Measurements from ENCODE around the gene USP37.
A peak's percentile ranks its signal among the peaks of the same experiment; 100 is the strongest.

Gene USP37

DNA sequence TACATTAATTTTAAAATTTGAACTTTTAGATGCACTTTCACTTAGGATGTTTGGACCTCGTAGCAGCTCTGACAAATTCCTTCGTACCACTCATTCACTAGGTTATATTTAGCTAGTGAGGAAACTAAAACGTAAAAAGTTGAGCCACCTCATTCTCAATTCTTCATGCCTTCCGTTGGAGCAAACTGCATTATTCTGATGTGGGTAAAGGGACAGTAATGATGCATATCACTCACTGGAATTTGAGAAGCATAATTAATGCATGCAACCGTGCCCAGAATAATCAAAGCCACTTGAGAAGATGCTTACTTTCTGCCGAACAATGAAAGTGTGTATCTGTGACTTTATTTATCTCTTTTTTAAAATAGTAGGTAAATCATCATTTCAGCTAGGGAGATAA lies 2.7 kb upstream of the USP37 start (continued):
- TF ChIP-seq CREB5 (CRISPR knock-in tag; IDR thresholded peaks at IDR 0.05; ENCODE audit: low read depth) = no peak

GRCh38 chr2:218569661-218570500 lies 1.7 kb upstream of the USP37 start:
- peak; percentile 25 for ATAC-seq
- no peak for TF ChIP-seq GLIS3 (CRISPR knock-in tag; IDR thresholded peaks at IDR 0.05)
- no peak for TF ChIP-seq ZFP30 (CRISPR knock-in tag; IDR thresholded peaks at IDR 0.05)
- TF ChIP-seq ISL1 (CRISPR knock-in tag; IDR thresholded peaks at IDR 0.05) = no peak
- TF ChIP-seq CSDC2 (CRISPR knock-in tag; IDR thresholded peaks at IDR 0.05) = no peak
- TF ChIP-seq CREB5 (CRISPR knock-in tag; IDR thresholded peaks at IDR 0.05; ENCODE audit: low read depth) = no peak
- no peak for TF ChIP-seq PPARA (CRISPR knock-in tag; IDR thresholded peaks at IDR 0.05; ENCODE audit: borderline replicate concordance)

- no peak for TF ChIP-seq CREB5 (CRISPR knock-in tag; IDR thresholded peaks at IDR 0.05; ENCODE audit: low read depth)
- TF ChIP-seq ZNF8 (CRISPR knock-in tag; IDR thresholded peaks at IDR 0.05) = no peak
- TF ChIP-seq RARB (CRISPR knock-in tag; IDR thresholded peaks at IDR 0.05) = no peak
- TF ChIP-seq TCF4 (CRISPR knock-in tag; IDR thresholded peaks at IDR 0.05; ENCODE audit: borderline replicate concordance) = no peak
- ATAC-seq = peak; percentile 42
These were observed 884 bp upstream of the USP37 start for GRCh38 chr2:218569038-218569431.

- TF ChIP-seq ESRRG (CRISPR knock-in tag; IDR thresholded peaks at IDR 0.05) = no peak
- no peak for TF ChIP-seq ZNF8 (CRISPR knock-in tag; IDR thresholded peaks at IDR 0.05)
- no peak for TF ChIP-seq GLIS3 (CRISPR knock-in tag; IDR thresholded peaks at IDR 0.05)
- TF ChIP-seq TOX (CRISPR knock-in tag; IDR thresholded peaks at IDR 0.05; ENCODE audit: borderline replicate concordance) = no peak
- TF ChIP-seq, protein P1, sequence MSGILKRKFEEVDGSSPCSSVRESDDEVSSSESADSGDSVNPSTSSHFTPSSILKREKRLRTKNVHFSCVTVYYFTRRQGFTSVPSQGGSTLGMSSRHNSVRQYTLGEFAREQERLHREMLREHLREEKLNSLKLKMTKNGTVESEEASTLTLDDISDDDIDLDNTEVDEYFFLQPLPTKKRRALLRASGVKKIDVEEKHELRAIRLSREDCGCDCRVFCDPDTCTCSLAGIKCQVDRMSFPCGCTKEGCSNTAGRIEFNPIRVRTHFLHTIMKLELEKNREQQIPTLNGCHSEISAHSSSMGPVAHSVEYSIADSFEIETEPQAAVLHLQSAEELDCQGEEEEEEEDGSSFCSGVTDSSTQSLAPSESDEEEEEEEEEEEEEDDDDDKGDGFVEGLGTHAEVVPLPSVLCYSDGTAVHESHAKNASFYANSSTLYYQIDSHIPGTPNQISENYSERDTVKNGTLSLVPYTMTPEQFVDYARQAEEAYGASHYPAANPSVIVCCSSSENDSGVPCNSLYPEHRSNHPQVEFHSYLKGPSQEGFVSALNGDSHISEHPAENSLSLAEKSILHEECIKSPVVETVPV (CRISPR knock-in tag; IDR thresholded peaks at IDR 0.05) = no peak
- no peak for TF ChIP-seq CSDC2 (CRISPR knock-in tag; IDR thresholded peaks at IDR 0.05)
- TF ChIP-seq CREB5 (CRISPR knock-in tag; IDR thresholded peaks at IDR 0.05; ENCODE audit: low read depth) = no peak
- TF ChIP-seq POU6F1 (CRISPR knock-in tag; IDR thresholded peaks at IDR 0.05; ENCODE audit: borderline replicate concordance, low read depth) = no peak
- no peak for TF ChIP-seq ZFP3 (CRISPR knock-in tag; IDR thresholded peaks at IDR 0.05)
- peak; percentile 74 for ATAC-seq
These were observed 358 bp downstream of the USP37 start for GRCh38 chr2:218567797-218568189.

DNA sequence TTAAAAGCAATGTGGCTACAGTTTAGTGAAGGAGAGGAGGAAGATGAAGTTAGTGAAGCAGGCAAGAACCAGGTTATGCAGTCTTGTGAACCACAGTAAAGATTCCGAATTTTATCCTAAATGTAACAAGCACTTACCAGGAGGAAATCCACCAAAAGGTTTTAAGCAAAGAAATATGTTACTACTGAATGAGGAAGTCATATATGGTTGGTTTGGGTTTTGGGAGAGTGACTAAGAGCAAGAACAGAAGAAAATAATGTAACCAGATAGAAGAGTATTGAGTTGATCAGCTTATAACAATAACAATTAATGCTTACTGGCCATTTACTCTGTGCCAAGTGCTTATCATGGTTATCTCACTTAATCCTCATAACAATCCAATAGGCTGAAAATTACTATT lies 1.9 kb downstream of the USP37 start:
- ATAC-seq = no peak
- TF ChIP-seq TSHZ2 (CRISPR knock-in tag; IDR thresholded peaks at IDR 0.05) (no peak), ESRRG (CRISPR knock-in tag; IDR thresholded peaks at IDR 0.05) (no peak), ZC3H10 (CRISPR knock-in tag; IDR thresholded peaks at IDR 0.05) (no peak), ZNF8 (CRISPR knock-in tag; IDR thresholded peaks at IDR 0.05) (no peak), ISL1 (CRISPR knock-in tag; IDR thresholded peaks at IDR 0.05) (no peak), ZFP3 (CRISPR knock-in tag; IDR thresholded peaks at IDR 0.05) (no peak), SNAI2 (CRISPR knock-in tag; IDR thresholded peaks at IDR 0.05) (no peak)
- TF ChIP-seq, protein P2, sequence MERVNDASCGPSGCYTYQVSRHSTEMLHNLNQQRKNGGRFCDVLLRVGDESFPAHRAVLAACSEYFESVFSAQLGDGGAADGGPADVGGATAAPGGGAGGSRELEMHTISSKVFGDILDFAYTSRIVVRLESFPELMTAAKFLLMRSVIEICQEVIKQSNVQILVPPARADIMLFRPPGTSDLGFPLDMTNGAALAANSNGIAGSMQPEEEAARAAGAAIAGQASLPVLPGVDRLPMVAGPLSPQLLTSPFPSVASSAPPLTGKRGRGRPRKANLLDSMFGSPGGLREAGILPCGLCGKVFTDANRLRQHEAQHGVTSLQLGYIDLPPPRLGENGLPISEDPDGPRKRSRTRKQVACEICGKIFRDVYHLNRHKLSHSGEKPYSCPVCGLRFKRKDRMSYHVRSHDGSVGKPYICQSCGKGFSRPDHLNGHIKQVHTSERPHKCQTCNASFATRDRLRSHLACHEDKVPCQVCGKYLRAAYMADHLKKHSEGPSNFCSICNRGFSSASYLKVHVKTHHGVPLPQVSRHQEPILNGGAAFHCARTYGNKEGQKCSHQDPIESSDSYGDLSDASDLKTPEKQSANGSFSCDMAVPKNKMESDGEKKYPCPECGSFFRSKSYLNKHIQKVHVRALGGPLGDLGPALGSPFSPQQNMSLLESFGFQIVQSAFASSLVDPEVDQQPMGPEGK (CRISPR knock-in tag; IDR thresholded peaks at IDR 0.05; ENCODE audit: borderline replicate concordance) = no peak

All from SK-N-SH treated with all-trans-retinoic acid at 6 μM for 48 hours (cell line).